Measurements from ENCODE around the gene APLNR.

The APLNR gene

GRCh38 chr11:57219021-57219627, 17.9 kb downstream of the APLNR start:
- Mint-ChIP-seq H3K9me3 (no peaks in the 10 kb centered on the region), H3K27me3 (ENCODE audit: low read depth) (no peaks in the 10 kb centered on the region), H3K4me3 (no peak overlapping the region), H3K4me1 (ENCODE audit: low read depth) (no peaks in the 10 kb centered on the region), H3K27ac (no peak overlapping the region), H3K36me3 (ENCODE audit: low read depth) (no peaks in the 10 kb centered on the region)
- no peak for DNase-seq (ENCODE audit: low spot score)

DNA sequence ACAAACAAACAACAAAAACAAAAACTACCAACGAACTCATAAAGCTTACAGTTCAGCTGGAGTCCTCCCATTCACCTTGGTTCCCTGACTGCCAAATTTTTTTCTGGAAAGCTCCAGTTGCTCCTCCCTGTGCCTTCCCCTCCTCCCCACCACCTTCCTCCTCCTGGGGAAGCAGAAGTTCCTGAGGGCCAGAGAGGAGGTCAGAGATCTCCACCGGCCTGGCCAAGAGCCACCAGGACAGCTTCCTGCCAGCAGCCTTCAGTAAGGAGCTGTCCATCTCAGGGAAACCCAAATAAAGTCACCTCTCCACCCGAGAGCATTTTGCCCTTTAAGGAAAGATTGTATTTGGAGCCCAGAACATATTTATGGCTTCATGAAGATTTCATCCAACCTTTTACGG, 20.0 kb downstream of the APLNR start:
- Mint-ChIP-seq H3K36me3 (ENCODE audit: low read depth) (no peaks in the 10 kb centered on the region), H3K27ac (no peak overlapping the region), H3K4me3 (no peak overlapping the region), H3K27me3 (ENCODE audit: low read depth) (no peaks in the 10 kb centered on the region), H3K9me3 (no peaks in the 10 kb centered on the region), H3K4me1 (ENCODE audit: low read depth) (no peaks in the 10 kb centered on the region)
- no peak for DNase-seq (ENCODE audit: low spot score)

DNA sequence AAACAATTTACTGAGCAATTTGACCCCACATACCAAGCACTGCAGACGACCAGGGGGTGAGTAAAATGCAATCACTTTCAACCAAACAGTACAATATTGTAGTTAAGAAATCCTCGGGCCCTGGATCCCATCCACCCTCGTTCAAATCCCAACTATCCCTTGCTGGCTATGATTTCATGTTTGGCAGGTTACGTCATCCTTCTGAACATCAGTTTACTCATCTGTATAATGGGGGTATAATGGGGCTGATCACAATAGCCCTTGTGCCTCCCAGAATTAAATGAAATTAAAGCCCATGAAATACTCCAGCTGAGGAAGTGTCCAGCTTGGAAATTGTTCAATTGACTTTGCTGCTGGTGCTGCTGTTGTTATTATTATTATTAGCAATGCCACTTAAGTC, 20.6 kb downstream of the APLNR start:
- Mint-ChIP-seq H3K27ac (no peak overlapping the region), H3K4me1 (ENCODE audit: low read depth) (no peaks in the 10 kb centered on the region), H3K4me3 (no peak overlapping the region), H3K9me3 (no peaks in the 10 kb centered on the region), H3K36me3 (ENCODE audit: low read depth) (no peaks in the 10 kb centered on the region), H3K27me3 (ENCODE audit: low read depth) (no peaks in the 10 kb centered on the region)
- no peak for DNase-seq (ENCODE audit: low spot score)

- Mint-ChIP-seq H3K36me3 (ENCODE audit: low read depth) (no peaks in the 10 kb centered on the region), H3K27ac (no peak overlapping the region), H3K4me1 (ENCODE audit: low read depth) (no peaks in the 10 kb centered on the region), H3K4me3 (no peak overlapping the region), H3K27me3 (ENCODE audit: low read depth) (no peaks in the 10 kb centered on the region), H3K9me3 (no peaks in the 10 kb centered on the region)
- no peak for DNase-seq (ENCODE audit: low spot score)
These were observed 22.6 kb downstream of the APLNR start for GRCh38 chr11:57214494-57214893.

DNA sequence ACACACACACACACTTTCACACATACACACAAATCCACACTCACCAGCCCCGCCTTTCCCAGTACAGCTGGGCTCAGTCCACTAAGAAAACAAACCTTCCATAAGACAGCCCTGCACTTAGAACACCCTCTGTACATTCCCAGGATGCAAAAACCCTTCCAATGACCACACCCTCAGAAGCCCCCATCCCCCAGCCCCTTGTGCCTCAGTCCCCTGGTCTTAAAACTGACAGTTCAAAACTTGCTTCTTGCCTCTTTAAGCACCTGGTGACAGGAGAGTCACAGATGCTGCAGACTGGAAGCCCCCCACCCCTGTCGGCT, 23.0 kb downstream of the APLNR start:
- no peaks in the 10 kb centered on the region for H3K4me1 Mint-ChIP-seq (ENCODE audit: low read depth)
- no peaks in the 10 kb centered on the region for H3K9me3 Mint-ChIP-seq
- no peaks in the 10 kb centered on the region for H3K36me3 Mint-ChIP-seq (ENCODE audit: low read depth)
- no peak overlapping the region for H3K27ac Mint-ChIP-seq
- H3K27me3 Mint-ChIP-seq (ENCODE audit: low read depth) = no peaks in the 10 kb centered on the region
- no peak overlapping the region for H3K4me3 Mint-ChIP-seq
- DNase-seq (ENCODE audit: low spot score) = no peak

- H3K36me3 Mint-ChIP-seq (ENCODE audit: low read depth) = no peaks in the 10 kb centered on the region
- H3K4me3 Mint-ChIP-seq = no peak overlapping the region
- no peaks in the 10 kb centered on the region for H3K4me1 Mint-ChIP-seq (ENCODE audit: low read depth)
- DNase-seq (ENCODE audit: low spot score) = no peak
- no peaks in the 10 kb centered on the region for H3K27me3 Mint-ChIP-seq (ENCODE audit: low read depth)
- no peak overlapping the region for H3K27ac Mint-ChIP-seq
- H3K9me3 Mint-ChIP-seq = no peaks in the 10 kb centered on the region
These were observed 23.5 kb downstream of the APLNR start for GRCh38 chr11:57213342-57214097.

DNA sequence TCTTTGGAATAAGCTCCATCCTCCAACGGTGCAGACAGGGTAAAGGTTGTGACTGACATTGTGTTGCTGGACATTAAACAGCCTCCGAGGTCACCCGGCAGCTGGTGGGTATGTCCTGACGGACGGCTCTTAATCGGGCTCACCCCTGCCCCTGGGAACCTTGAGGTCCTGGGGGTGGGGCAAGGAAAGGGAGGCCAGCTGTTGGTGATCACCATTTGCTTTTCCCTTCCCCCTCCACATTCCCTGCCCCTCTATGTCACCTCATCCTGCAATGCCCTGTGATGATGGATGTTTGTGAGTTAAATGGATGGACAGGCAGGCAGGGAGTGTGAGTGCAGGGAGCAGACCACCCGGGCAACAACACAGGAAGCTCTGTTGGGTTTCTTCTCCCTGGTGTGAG, 26.3 kb downstream of the APLNR start:
- no peak overlapping the region for H3K27ac Mint-ChIP-seq
- no peaks in the 10 kb centered on the region for H3K4me1 Mint-ChIP-seq (ENCODE audit: low read depth)
- no peak for DNase-seq (ENCODE audit: low spot score)
- H3K4me3 Mint-ChIP-seq = no peak overlapping the region
- no peaks in the 10 kb centered on the region for H3K36me3 Mint-ChIP-seq (ENCODE audit: low read depth)
- H3K27me3 Mint-ChIP-seq (ENCODE audit: low read depth) = no peaks in the 10 kb centered on the region
- H3K9me3 Mint-ChIP-seq = no peaks in the 10 kb centered on the region

GRCh38 chr11:57207168-57207567, 29.9 kb downstream of the APLNR start:
- no peak for DNase-seq (ENCODE audit: low spot score)
- Mint-ChIP-seq H3K27ac (no peak overlapping the region), H3K4me3 (no peak overlapping the region), H3K9me3 (no peaks in the 10 kb centered on the region), H3K27me3 (ENCODE audit: low read depth) (no peaks in the 10 kb centered on the region), H3K4me1 (ENCODE audit: low read depth) (no peaks in the 10 kb centered on the region), H3K36me3 (ENCODE audit: low read depth) (no peaks in the 10 kb centered on the region)

DNA sequence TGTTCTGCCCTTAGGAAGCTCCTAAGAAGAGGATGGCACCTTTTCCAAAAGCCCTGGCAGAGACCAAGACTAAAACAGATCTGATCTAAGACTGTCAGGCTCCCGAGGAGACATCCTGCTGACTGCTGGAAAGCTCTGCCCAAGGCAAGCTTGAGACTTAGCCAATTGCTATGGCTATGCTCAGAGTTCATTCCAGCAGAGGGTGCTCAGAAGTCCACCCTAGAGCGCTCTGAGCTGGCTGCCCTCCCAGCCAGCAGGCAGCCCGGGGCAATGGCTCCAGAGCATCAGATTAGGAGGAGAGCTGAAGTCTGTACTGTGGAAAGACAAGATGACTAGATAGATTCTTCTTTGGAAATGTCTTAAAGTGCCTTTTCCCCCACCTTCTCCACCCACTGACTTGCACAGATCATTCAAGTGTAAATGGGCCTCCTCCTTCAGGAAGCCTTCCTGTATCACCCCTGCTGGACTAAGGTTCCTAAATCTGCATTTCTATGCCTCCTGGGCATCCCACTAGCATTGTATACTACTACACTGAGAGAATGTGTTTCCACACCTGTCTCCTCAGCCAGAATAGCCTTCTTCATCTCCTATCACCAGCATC, 31.9 kb downstream of the APLNR start:
- Mint-ChIP-seq H3K9me3 (no peaks in the 10 kb centered on the region), H3K27ac (no peak overlapping the region), H3K4me1 (ENCODE audit: low read depth) (no peaks in the 10 kb centered on the region), H3K27me3 (ENCODE audit: low read depth) (no peaks in the 10 kb centered on the region), H3K4me3 (no peak overlapping the region), H3K36me3 (ENCODE audit: low read depth) (no peaks in the 10 kb centered on the region)
- DNase-seq (ENCODE audit: low spot score) = no peak

GRCh38 chr11:57203882-57204480, 33.1 kb downstream of the APLNR start:
- Mint-ChIP-seq H3K36me3 (ENCODE audit: low read depth) (no peaks in the 10 kb centered on the region), H3K27me3 (ENCODE audit: low read depth) (no peaks in the 10 kb centered on the region), H3K4me1 (ENCODE audit: low read depth) (no peaks in the 10 kb centered on the region), H3K9me3 (no peaks in the 10 kb centered on the region), H3K4me3 (no peak overlapping the region), H3K27ac (no peak overlapping the region)
- no peak for DNase-seq (ENCODE audit: low spot score)

DNA sequence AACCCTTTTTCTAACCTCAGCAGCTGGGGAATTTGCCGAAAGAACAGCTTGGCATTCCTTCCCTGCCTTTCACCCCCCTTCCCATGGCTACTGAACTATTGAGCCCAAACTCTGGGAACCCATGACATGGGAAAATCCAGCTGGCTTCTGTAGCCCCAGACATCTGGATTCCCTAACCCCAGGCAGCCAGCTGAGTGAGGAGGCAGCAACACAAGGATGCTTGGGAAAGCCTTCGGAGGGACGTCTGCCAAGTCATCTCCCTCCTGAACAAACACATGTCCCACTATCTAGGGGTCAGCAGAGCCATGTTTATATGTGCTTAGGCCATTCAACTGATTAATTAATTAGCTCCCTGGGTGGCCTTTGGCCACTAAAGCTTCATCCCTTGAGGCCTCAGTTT, 33.7 kb downstream of the APLNR start:
- H3K4me3 Mint-ChIP-seq = no peak overlapping the region
- no peak overlapping the region for H3K27ac Mint-ChIP-seq
- H3K4me1 Mint-ChIP-seq (ENCODE audit: low read depth) = no peaks in the 10 kb centered on the region
- no peaks in the 10 kb centered on the region for H3K36me3 Mint-ChIP-seq (ENCODE audit: low read depth)
- no peak for DNase-seq (ENCODE audit: low spot score)
- no peaks in the 10 kb centered on the region for H3K27me3 Mint-ChIP-seq (ENCODE audit: low read depth)
- H3K9me3 Mint-ChIP-seq = no peaks in the 10 kb centered on the region

DNA sequence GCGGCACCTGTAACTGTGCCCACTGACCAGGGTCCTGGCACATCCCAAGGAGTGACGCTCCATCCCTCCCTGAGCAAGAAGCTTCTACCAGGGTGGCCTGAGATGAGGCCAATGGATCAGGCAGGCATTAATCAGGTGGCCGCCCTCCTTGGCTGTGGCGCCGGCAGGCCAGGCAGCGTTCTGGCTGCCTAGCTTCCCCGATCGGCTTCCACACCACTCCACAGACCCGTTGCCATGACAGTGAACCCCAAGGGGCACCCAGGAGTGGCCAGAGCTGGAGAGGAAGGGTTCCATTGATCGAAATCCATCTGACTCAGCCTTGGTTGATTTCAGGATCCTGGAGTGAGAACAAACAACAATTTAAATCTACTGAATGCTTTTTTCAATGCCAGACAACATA, 34.8 kb downstream of the APLNR start:
- H3K9me3 Mint-ChIP-seq = no peaks in the 10 kb centered on the region
- no peaks in the 10 kb centered on the region for H3K36me3 Mint-ChIP-seq (ENCODE audit: low read depth)
- no peaks in the 10 kb centered on the region for H3K27me3 Mint-ChIP-seq (ENCODE audit: low read depth)
- H3K4me3 Mint-ChIP-seq = no peak overlapping the region
- no peaks in the 10 kb centered on the region for H3K4me1 Mint-ChIP-seq (ENCODE audit: low read depth)
- no peak overlapping the region for H3K27ac Mint-ChIP-seq
- DNase-seq (ENCODE audit: low spot score) = no peak

DNA sequence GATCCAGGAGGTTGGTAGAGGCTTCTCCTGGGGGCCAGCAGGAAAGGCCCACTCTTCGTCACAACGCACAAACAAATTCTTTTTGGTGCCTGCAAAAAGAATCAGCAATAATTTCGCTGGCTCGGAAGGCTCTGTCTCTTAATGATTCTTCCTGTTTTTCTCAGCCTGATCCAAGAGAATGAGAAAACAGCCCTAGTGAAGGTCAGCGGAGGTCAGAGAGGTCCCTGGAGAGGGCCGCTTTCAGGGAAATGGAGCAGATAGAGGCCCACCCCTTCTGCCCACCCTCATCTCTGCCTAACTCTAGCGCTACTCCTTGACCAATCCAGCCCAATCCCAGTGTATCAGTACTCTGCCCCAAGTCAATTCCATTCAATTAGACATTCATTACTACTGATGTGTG, 36.1 kb downstream of the APLNR start:
- Mint-ChIP-seq H3K9me3 (no peaks in the 10 kb centered on the region), H3K4me1 (ENCODE audit: low read depth) (no peaks in the 10 kb centered on the region), H3K4me3 (no peak overlapping the region), H3K27ac (no peak overlapping the region), H3K36me3 (ENCODE audit: low read depth) (no peaks in the 10 kb centered on the region), H3K27me3 (ENCODE audit: low read depth) (no peaks in the 10 kb centered on the region)
- DNase-seq (ENCODE audit: low spot score) = no peak

DNA sequence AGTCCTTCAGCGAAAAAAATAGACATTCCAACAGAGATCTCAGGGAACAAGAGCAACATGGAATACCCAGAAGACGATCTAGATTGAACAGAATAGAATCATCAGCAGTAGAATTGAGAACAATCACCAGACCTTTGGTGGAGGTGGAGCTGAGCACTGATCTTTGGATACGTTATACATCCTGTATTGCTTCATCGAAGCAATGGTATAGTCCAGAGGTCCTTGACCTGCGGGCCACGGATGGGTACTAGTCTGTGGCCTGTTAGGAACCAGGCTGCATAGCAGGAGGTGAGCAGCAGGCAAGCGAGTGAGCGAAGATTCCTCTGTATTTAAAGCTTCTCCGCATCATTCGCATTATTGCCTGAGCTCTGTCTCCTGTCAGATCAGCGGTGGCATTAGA, 37.7 kb downstream of the APLNR start:
- DNase-seq (ENCODE audit: low spot score) = no peak
- H3K4me1 Mint-ChIP-seq (ENCODE audit: low read depth) = no peaks in the 10 kb centered on the region
- no peaks in the 10 kb centered on the region for H3K9me3 Mint-ChIP-seq
- no peaks in the 10 kb centered on the region for H3K36me3 Mint-ChIP-seq (ENCODE audit: low read depth)
- no peak overlapping the region for H3K27ac Mint-ChIP-seq
- H3K4me3 Mint-ChIP-seq = no peak overlapping the region
- H3K27me3 Mint-ChIP-seq (ENCODE audit: low read depth) = no peaks in the 10 kb centered on the region
